Kidney (tissue), 14 donors: ENCODE data around the gene PODXL2. TPM values are rescaled to one million over a fixed set of nuclear protein-coding genes. Genes with fewer than 3 reads are reported as not detected.
A peak's percentile ranks its signal among the peaks of the same experiment; 100 is the strongest.

Experiments
- DNase-seq, 5 donors: peaks; one replicate each; pipeline ENCODE4 v3.0.0-alpha.2; 2013 to 2020
- FAIRE-seq: peaks from 2 replicates; lab custom pipeline; 2012; peaks lifted over from hg19 to GRCh38; lab: Jason Lieb, UNC
- H3K27ac ChIP-seq, 2 donors: one replicate each; pipeline ENCODE4 v1.7.0; 2013; ENCODE audit warnings: low read depth in 2 of 2, low read length in 2 of 2, inconsistent platforms in 1 of 2
- H3K27me3 ChIP-seq: one replicate; pipeline ENCODE4 v1.7.1; 2013; ENCODE audit warnings: low read length, inconsistent platforms; ENCODE audit not compliant: control insufficient read depth, insufficient read depth
- H3K36me3 ChIP-seq, 3 donors: one replicate each; pipeline versions ENCODE4 v1.7.0 to v1.7.1; 2013; ENCODE audit warnings: low read length in 3 of 3, control low read depth in 1 of 3, inconsistent platforms in 1 of 3; ENCODE audit not compliant: insufficient read depth in 3 of 3, control insufficient read depth in 2 of 3
- H3K4me1 ChIP-seq, 3 donors: one replicate each; pipeline versions ENCODE4 v1.7.0 to v1.7.1; 2013; ENCODE audit warnings: low read length in 3 of 3, inconsistent platforms in 1 of 3, low read depth in 1 of 3; ENCODE audit not compliant: control insufficient read depth in 2 of 3, insufficient read depth in 2 of 3
- H3K4me3 ChIP-seq, 3 donors: one replicate each; pipeline versions ENCODE4 v1.7.0 to v1.8.1; 2013; ENCODE audit warnings: low read length in 3 of 3, control low read depth in 1 of 3, inconsistent platforms in 1 of 3
- H3K9ac ChIP-seq, 3 donors: one replicate each; pipeline versions ENCODE4 v1.7.0 to v1.7.1; 2013; ENCODE audit warnings: low read length in 3 of 3, control low read depth in 1 of 3, inconsistent platforms in 1 of 3
- H3K9me3 ChIP-seq, 3 donors: one replicate each; pipeline versions ENCODE4 v1.7.0 to v1.7.1; 2013; ENCODE audit warnings: low read length in 3 of 3, control low read depth in 1 of 3, inconsistent platforms in 1 of 3; ENCODE audit not compliant: control insufficient read depth in 2 of 3, insufficient read depth in 1 of 3
- intact Hi-C: fragments of 100-400 bp; cut with DNase I; formaldehyde crosslinking; loops from one replicate; pipeline ENCODE4 v1.11.1; 2022
- polyA plus RNA-seq: library from polyadenylated mRNA; stranded (reverse); fragments of 350-450 nt; fragmentation: Illumina TruSeq; extraction: RNeasy Lipid Tissue Mini Kit (QIAGEN cat#74804); gene quantifications from one replicate; pipeline ENCODE4 v1.2.3, GENCODE V29; 2014; ENCODE audit warnings: low read depth, low replicate concordance; ENCODE audit not compliant: insufficient read depth
- total RNA-seq: library from RNA; stranded (reverse); fragmentation: NEBNext Ultra II Directional; extraction: Animal tissue kit (Norgen Biotek cat#: 25700); gene quantifications from one replicate; pipeline ENCODE4 v1.2.1, GENCODE V29; 2021
- TF ChIP-seq, protein P1 (sequence below): IDR thresholded peaks from 3 replicates; pipeline ENCODE4 v1.5.1; 2012; ENCODE audit warnings: mild to moderate bottlenecking, moderate library complexity, borderline replicate concordance; ENCODE audit not compliant: insufficient read depth; ENCODE audit errors: extremely low read depth
- donor health status: control.
- donor health status: control.
- donor health status: control.
- donor health status: control.
- donor health status: control.
- donor health status: DM: yes; HTN: yes; CAD: no.
- donor health status: Normal renal cell carcinoma (clear cell type).

PODXL2 gene
- total and polyA plus RNA-seq, 2 donors from 2014 or later, result 7.4 to 10.5 TPM

DNA sequence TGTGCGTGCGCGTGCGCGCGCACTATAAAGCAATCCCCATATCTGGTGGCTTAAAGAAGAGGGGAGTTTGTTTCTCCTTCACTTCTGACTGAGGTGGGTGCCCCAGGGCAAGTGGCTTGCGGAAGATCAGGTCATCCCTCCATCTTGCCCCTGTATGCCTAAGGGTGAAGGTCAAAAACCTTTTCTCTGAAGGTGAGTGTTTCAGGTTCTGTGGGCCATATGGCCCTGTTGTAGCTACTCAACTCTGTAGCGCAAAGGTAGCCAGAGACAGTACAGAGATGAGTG lies 49.3 kb downstream of the PODXL2 start:
- H3K27ac ChIP-seq, result no peak overlapping the region
- DNase-seq, result no peak
- H3K4me3 ChIP-seq, result no peak overlapping the region
- no peaks in the 10 kb centered on the region for H3K36me3 ChIP-seq
- TF ChIP-seq, protein P1, sequence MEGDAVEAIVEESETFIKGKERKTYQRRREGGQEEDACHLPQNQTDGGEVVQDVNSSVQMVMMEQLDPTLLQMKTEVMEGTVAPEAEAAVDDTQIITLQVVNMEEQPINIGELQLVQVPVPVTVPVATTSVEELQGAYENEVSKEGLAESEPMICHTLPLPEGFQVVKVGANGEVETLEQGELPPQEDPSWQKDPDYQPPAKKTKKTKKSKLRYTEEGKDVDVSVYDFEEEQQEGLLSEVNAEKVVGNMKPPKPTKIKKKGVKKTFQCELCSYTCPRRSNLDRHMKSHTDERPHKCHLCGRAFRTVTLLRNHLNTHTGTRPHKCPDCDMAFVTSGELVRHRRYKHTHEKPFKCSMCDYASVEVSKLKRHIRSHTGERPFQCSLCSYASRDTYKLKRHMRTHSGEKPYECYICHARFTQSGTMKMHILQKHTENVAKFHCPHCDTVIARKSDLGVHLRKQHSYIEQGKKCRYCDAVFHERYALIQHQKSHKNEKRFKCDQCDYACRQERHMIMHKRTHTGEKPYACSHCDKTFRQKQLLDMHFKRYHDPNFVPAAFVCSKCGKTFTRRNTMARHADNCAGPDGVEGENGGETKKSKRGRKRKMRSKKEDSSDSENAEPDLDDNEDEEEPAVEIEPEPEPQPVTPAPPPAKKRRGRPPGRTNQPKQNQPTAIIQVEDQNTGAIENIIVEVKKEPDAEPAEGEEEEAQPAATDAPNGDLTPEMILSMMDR, result no peak
- H3K9ac ChIP-seq, result no peak overlapping the region
- FAIRE-seq, result no peak
- no peaks in the 10 kb centered on the region for H3K27me3 ChIP-seq
- H3K9me3 ChIP-seq, result no peaks in the 10 kb centered on the region
- intact Hi-C loops, result no loop called here
- H3K4me1 ChIP-seq, result peaks cover 0 to 8% (median 5%) of the 10 kb centered on the region in 3 donors

DNA sequence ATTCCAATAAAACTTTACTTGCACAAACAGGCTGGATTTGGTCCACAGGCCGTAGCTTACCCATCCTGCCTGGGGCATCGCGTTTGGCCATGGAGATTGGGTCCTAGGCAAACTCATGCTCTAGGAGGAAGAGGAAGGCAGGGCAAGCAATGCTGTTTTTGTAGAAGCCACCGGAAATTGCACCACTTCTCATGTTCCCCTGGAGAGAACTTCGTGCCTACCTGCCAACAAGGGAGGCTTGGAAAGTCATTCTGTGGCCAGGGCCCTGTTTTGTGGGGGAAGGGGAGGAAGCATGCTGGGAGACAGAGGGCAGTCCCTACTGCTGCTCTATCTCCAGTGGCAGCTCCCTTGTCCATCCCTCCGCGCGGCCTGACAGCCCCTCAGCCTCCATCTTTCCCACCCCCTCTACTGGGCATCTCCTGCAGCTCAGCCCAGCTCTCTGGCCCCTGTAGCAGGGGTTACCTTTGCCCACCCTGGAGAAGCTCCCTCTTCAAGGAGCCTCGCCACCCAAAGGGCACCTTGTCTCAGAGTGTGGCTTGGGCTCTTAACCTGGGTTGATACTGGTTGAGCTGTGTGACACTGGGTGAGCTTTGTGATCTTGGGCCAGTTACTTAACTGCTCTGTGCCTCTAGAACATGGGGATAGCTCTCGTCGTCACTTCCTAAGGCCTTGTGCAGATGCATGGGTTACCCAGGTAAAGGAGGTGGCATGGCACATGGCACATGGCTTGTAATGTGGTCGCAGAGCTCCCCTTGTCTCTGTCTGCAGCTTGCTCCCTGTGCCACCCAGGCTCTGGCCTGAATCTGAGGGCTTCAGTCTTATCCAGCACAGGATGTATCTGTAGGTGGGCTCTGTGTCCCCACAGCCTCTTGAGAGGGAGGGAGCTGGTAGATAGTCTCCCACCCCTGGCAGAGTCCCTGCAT lies 49.9 kb downstream of the PODXL2 start:
- TF ChIP-seq, protein P1, result no peak
- FAIRE-seq (no peak), DNase-seq (peak in 1 of 5 donors; percentile 62)
- no peaks in the 10 kb centered on the region for H3K36me3 ChIP-seq
- no peaks in the 10 kb centered on the region for H3K9me3 ChIP-seq
- intact Hi-C loops, result no loop called here
- no peaks in the 10 kb centered on the region for H3K27me3 ChIP-seq
- no peak overlapping the region for H3K9ac ChIP-seq
- H3K4me3 ChIP-seq, result no peak overlapping the region
- H3K4me1 ChIP-seq, result peaks cover 0 to 3% (median under 1%) of the 10 kb centered on the region in 3 donors
- no peak overlapping the region for H3K27ac ChIP-seq

DNA sequence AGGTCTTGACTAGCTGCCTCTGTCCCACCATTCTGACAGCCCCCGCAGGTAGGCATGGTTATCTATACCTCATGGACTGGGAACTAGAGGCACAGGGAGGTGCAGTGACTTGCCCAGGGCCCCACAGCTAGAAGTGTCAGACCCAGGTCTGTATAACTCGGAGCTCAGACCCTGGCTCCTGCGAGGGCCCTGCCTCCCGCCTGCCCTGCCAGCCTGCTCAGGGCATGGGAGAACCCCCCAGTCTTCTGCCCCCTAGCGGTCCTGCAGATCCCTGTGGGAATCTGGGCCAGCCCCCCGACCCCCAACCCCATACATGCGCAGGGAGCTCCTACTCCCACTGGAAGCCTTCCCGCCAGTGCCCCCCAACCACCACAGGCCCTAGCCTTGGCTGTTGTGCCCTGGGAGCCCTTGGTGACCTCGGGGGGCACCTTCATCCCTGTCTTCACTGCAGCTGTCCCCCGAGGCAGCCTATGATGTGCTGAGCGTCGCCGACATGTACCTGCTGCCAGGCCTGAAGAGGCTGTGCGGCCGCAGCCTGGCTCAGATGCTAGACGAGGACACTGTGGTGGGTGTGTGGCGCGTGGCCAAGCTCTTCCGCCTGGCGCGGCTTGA lies 50.7 kb downstream of the PODXL2 start:
- no peak overlapping the region for H3K4me3 ChIP-seq
- FAIRE-seq (no peak), DNase-seq (peak in 2 of 5 donors; percentile 33 to 68)
- H3K4me1 ChIP-seq, result no peaks in the 10 kb centered on the region
- no peaks in the 10 kb centered on the region for H3K9me3 ChIP-seq
- no peaks in the 10 kb centered on the region for H3K27me3 ChIP-seq
- H3K36me3 ChIP-seq, result no peaks in the 10 kb centered on the region
- H3K27ac ChIP-seq, result no peak overlapping the region
- no peak overlapping the region for H3K9ac ChIP-seq
- intact Hi-C loops, result no loop called here
- TF ChIP-seq, protein P1, result no peak
